Measurements from ENCODE around the gene PLRG1. TPM values are rescaled to one million over a fixed set of nuclear protein-coding genes. Genes with fewer than 3 reads are reported as not detected.

PLRG1 gene
- total RNA-seq, 1 donor from 2014 or later, result 95.7 TPM

GRCh38 chr4:154562697-154563254 is 12.6 kb upstream of the PLRG1 start, which contains the start of gene FGB:
TSS of gene FGB (plus strand) at chr4:154563011. CDS start at chr4:154563019, 8 bp downstream.
- no peaks in the 10 kb centered on the region for H3K9me3 Mint-ChIP-seq

DNA sequence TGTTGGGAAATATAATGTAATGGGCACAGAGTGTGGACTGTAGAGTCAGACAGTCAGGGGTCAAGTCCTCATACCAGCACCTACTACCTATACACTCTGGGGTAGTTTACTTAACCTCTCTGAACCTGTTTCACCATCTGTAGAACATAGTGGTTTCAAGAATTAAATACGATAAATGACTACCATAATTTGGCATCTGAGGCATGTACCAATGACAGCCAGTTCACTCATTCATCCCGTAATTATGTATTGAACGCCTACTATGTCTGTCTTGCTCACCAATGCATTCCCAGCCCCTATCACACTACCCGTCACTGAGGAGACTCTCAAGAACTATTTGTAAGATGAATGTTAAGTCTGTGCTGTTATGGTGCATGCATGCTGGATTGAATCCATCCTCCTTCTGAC is 10.6 kb upstream of the PLRG1 start:
- TF ChIP-seq, protein P1, sequence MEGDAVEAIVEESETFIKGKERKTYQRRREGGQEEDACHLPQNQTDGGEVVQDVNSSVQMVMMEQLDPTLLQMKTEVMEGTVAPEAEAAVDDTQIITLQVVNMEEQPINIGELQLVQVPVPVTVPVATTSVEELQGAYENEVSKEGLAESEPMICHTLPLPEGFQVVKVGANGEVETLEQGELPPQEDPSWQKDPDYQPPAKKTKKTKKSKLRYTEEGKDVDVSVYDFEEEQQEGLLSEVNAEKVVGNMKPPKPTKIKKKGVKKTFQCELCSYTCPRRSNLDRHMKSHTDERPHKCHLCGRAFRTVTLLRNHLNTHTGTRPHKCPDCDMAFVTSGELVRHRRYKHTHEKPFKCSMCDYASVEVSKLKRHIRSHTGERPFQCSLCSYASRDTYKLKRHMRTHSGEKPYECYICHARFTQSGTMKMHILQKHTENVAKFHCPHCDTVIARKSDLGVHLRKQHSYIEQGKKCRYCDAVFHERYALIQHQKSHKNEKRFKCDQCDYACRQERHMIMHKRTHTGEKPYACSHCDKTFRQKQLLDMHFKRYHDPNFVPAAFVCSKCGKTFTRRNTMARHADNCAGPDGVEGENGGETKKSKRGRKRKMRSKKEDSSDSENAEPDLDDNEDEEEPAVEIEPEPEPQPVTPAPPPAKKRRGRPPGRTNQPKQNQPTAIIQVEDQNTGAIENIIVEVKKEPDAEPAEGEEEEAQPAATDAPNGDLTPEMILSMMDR (conservative IDR thresholded peaks at IDR 0.05), result no peak
- no peak for DNase-seq (ENCODE audit: extremely low spot score, unreplicated experiment)
- H3K4me1 Mint-ChIP-seq (ENCODE audit: unreplicated experiment), result no peaks in the 10 kb centered on the region
- peaks cover 3% of the 10 kb centered on the region for H3K27me3 Mint-ChIP-seq
- no peaks in the 10 kb centered on the region for H3K9me3 Mint-ChIP-seq
- H3K36me3 Mint-ChIP-seq, result no peaks in the 10 kb centered on the region
- no peak overlapping the region for H3K27ac Mint-ChIP-seq
- no peak overlapping the region for H3K4me3 Mint-ChIP-seq

More at GRCh38 chr4:154562697-154563254, 12.6 kb upstream of the PLRG1 start, which contains the start of gene FGB:
- peaks cover 3% of the 10 kb centered on the region for H3K27me3 Mint-ChIP-seq
- H3K36me3 Mint-ChIP-seq, result no peaks in the 10 kb centered on the region
- H3K4me3 Mint-ChIP-seq, result no peak within 1 kb of the TSS
- H3K4me1 Mint-ChIP-seq (ENCODE audit: unreplicated experiment), result no peaks in the 10 kb centered on the region
- TF ChIP-seq, protein P1 (conservative IDR thresholded peaks at IDR 0.05), result no peak
- H3K27ac Mint-ChIP-seq, result no peak within 1 kb of the TSS
- DNase-seq (ENCODE audit: extremely low spot score, unreplicated experiment), result no peak

DNA sequence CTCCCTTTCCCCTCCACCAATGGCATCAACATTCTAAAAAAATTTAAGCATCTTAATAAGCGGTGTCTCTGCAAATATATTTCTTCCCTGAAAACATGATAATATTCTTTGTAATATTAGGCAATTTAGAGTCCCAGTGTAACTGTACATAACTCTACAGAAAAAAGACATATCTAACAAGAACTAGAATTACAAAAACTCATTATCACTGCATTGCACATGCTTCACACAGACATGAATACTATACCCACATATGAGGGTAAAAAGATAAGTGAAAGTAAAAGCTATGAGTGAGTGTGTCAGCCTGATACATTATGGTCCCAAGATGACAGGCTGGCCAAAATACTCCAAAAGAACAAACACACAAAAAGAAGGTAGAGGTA is 10.2 kb upstream of the PLRG1 start:
- no peak overlapping the region for H3K4me3 Mint-ChIP-seq
- no peaks in the 10 kb centered on the region for H3K9me3 Mint-ChIP-seq
- peaks cover 3% of the 10 kb centered on the region for H3K27me3 Mint-ChIP-seq
- H3K27ac Mint-ChIP-seq, result no peak overlapping the region
- TF ChIP-seq, protein P1 (conservative IDR thresholded peaks at IDR 0.05), result no peak
- H3K4me1 Mint-ChIP-seq (ENCODE audit: unreplicated experiment), result no peaks in the 10 kb centered on the region
- H3K36me3 Mint-ChIP-seq, result no peaks in the 10 kb centered on the region
- no peak for DNase-seq (ENCODE audit: extremely low spot score, unreplicated experiment)

- Mint-ChIP-seq H3K27me3 (peaks cover 3% of the 10 kb centered on the region), H3K4me1 (ENCODE audit: unreplicated experiment) (no peaks in the 10 kb centered on the region), H3K9me3 (no peaks in the 10 kb centered on the region), H3K4me3 (no peak overlapping the region), H3K36me3 (no peaks in the 10 kb centered on the region), H3K27ac (no peak overlapping the region)
- TF ChIP-seq, protein P1 (conservative IDR thresholded peaks at IDR 0.05), result peak; percentile 76
- DNase-seq (ENCODE audit: extremely low spot score, unreplicated experiment), result no peak
Observed at GRCh38 chr4:154559494-154560418, 9.6 kb upstream of the PLRG1 start.

GRCh38 chr4:154559141-154559493 is 8.9 kb upstream of the PLRG1 start:
- H3K27ac Mint-ChIP-seq, result no peak overlapping the region
- no peaks in the 10 kb centered on the region for H3K9me3 Mint-ChIP-seq
- H3K27me3 Mint-ChIP-seq, result peaks cover 3% of the 10 kb centered on the region
- TF ChIP-seq, protein P1 (conservative IDR thresholded peaks at IDR 0.05), result no peak
- H3K36me3 Mint-ChIP-seq, result no peaks in the 10 kb centered on the region
- no peak overlapping the region for H3K4me3 Mint-ChIP-seq
- H3K4me1 Mint-ChIP-seq (ENCODE audit: unreplicated experiment), result no peaks in the 10 kb centered on the region
- DNase-seq (ENCODE audit: extremely low spot score, unreplicated experiment), result no peak
